ENCODE results near the gene DUSP8.
"Not testable (repeated sequence)": the region's sequence is repeated elsewhere in the genome, so short reads cannot be mapped to it uniquely, and the experiment has no call there.

DUSP8 gene

GRCh38 chr11:1589996-1590395 is 17.9 kb upstream of the DUSP8 start:
- TF ChIP-seq EZH2phosphoT487 (IDR thresholded peaks at IDR 0.05; ENCODE audit: borderline replicate concordance) (no peak), CTCF (conservative IDR thresholded peaks at IDR 0.05; ENCODE audit: low read length) (no peak)
- Histone ChIP-seq H3K4me1 (ENCODE audit: insufficient read depth, low read length, poor library complexity, severe bottlenecking) (no peaks in the 10 kb centered on the region), H3K27me3 (ENCODE audit: insufficient read depth, low read length, poor library complexity, severe bottlenecking) (no peaks in the 10 kb centered on the region), H3K36me3 (ENCODE audit: insufficient read depth, low read length) (no peaks in the 10 kb centered on the region), H4K20me1 (ENCODE audit: insufficient read depth, low read length, poor library complexity, severe bottlenecking) (no peaks in the 10 kb centered on the region), H3K9ac (ENCODE audit: low read depth, low read length, poor library complexity, severe bottlenecking) (no peak overlapping the region), H2AFZ (ENCODE audit: low read length) (no peak overlapping the region), H3K9me2 (replicated peaks; ENCODE audit: low read depth, low read length) (no peaks in the 10 kb centered on the region), H3K4me2 (ENCODE audit: low read depth, low read length, poor library complexity, severe bottlenecking) (no peak overlapping the region), H3K9me3 (ENCODE audit: insufficient read depth, low read depth, low read length) (no peaks in the 10 kb centered on the region), H3K4me3 (ENCODE audit: low read length, poor library complexity, severe bottlenecking) (no peak overlapping the region), H3F3A (ENCODE audit: low read depth) (no peaks in the 10 kb centered on the region), H3K79me2 (ENCODE audit: insufficient read depth, low read length) (no peaks in the 10 kb centered on the region)

GRCh38 chr11:1589191-1589963 is 17.3 kb upstream of the DUSP8 start:
- H2AFZ ChIP-seq (ENCODE audit: low read length) = 0 out of 2 replicates have a peak overlapping the region, but pooled peaks have one; percentile 2
- not testable (repeated sequence) for H3K9ac ChIP-seq (ENCODE audit: low read depth, low read length, poor library complexity, severe bottlenecking); H3K9me2 ChIP-seq (replicated peaks; ENCODE audit: low read depth, low read length); H3K4me3 ChIP-seq (ENCODE audit: low read length, poor library complexity, severe bottlenecking); H3K4me1 ChIP-seq (ENCODE audit: insufficient read depth, low read length, poor library complexity, severe bottlenecking); H3K79me2 ChIP-seq (ENCODE audit: insufficient read depth, low read length); H3F3A ChIP-seq (ENCODE audit: low read depth); H3K27me3 ChIP-seq (ENCODE audit: insufficient read depth, low read length, poor library complexity, severe bottlenecking); H3K36me3 ChIP-seq (ENCODE audit: insufficient read depth, low read length); H4K20me1 ChIP-seq (ENCODE audit: insufficient read depth, low read length, poor library complexity, severe bottlenecking); H3K9me3 ChIP-seq (ENCODE audit: insufficient read depth, low read depth, low read length); H3K4me2 ChIP-seq (ENCODE audit: low read depth, low read length, poor library complexity, severe bottlenecking)

- Histone ChIP-seq H3F3A (ENCODE audit: low read depth) (no peaks in the 10 kb centered on the region), H3K4me2 (ENCODE audit: low read depth, low read length, poor library complexity, severe bottlenecking) (no peak overlapping the region)
Observed at GRCh38 chr11:1586699-1587098, 14.6 kb upstream of the DUSP8 start.

DNA sequence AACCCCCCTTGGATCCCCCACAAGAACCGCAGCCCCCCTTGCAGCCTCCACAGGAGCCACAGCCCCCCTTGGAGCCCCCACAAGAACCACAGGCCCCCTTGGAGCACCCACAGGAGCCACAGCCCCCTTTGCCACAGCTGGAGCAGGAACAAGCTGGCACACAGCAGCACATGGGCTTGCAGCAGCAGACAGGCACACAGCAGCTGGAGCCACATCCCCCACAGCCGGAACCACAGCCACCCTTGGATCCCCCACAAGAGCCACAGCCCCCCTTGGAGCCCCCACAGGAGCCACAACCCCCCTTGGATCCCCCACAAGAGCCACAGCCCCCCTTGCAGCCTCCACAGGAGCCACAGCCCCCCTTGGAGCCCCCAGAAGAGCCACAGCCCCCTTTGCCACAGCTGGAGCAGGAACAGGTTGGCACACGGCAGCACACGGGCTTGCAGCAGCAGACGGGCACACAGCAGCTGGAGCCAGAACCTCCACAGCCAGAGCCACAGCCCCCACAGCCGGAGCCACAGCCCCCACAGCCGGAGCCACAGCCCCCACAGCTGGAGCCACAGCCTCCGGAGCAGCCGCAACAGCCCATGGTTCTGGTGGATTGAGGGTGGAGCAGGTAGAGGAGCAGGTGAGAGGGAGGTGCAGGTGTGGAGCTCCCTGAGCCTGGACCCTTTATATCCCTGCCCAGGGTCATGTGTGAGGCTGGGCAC is 12.7 kb upstream of the DUSP8 start, which contains the start of gene KRTAP5-1:
KRTAP5-1 (minus strand) TSS at position 623 of the 710 bp plus-strand sequence; CDS start at position 589, 34 bp downstream.
- H3K79me2 ChIP-seq (ENCODE audit: insufficient read depth, low read length); H3K9me2 ChIP-seq (replicated peaks; ENCODE audit: low read depth, low read length); H3K4me2 ChIP-seq (ENCODE audit: low read depth, low read length, poor library complexity, severe bottlenecking); H3F3A ChIP-seq (ENCODE audit: low read depth); H3K4me1 ChIP-seq (ENCODE audit: insufficient read depth, low read length, poor library complexity, severe bottlenecking); H3K27me3 ChIP-seq (ENCODE audit: insufficient read depth, low read length, poor library complexity, severe bottlenecking); H3K4me3 ChIP-seq (ENCODE audit: low read length, poor library complexity, severe bottlenecking); H3K9me3 ChIP-seq (ENCODE audit: insufficient read depth, low read depth, low read length); H4K20me1 ChIP-seq (ENCODE audit: insufficient read depth, low read length, poor library complexity, severe bottlenecking); H2AFZ ChIP-seq (ENCODE audit: low read length); H3K36me3 ChIP-seq (ENCODE audit: insufficient read depth, low read length); H3K9ac ChIP-seq (ENCODE audit: low read depth, low read length, poor library complexity, severe bottlenecking): not testable (repeated sequence)

More at GRCh38 chr11:1586699-1587098, 14.6 kb upstream of the DUSP8 start:
- Histone ChIP-seq H3K36me3 (ENCODE audit: insufficient read depth, low read length) (no peaks in the 10 kb centered on the region), H2AFZ (ENCODE audit: low read length) (no peak overlapping the region), H3K4me1 (ENCODE audit: insufficient read depth, low read length, poor library complexity, severe bottlenecking) (no peaks in the 10 kb centered on the region), H3K79me2 (ENCODE audit: insufficient read depth, low read length) (no peaks in the 10 kb centered on the region), H3K27me3 (ENCODE audit: insufficient read depth, low read length, poor library complexity, severe bottlenecking) (no peaks in the 10 kb centered on the region), H3K9me2 (replicated peaks; ENCODE audit: low read depth, low read length) (no peaks in the 10 kb centered on the region), H3K4me3 (ENCODE audit: low read length, poor library complexity, severe bottlenecking) (no peak overlapping the region), H3K9ac (ENCODE audit: low read depth, low read length, poor library complexity, severe bottlenecking) (no peak overlapping the region), H4K20me1 (ENCODE audit: insufficient read depth, low read length, poor library complexity, severe bottlenecking) (no peaks in the 10 kb centered on the region), H3K9me3 (ENCODE audit: insufficient read depth, low read depth, low read length) (peaks cover under 1% of the 10 kb centered on the region; the same call in 1 of the 2 replicates)
- no peak for TF ChIP-seq EZH2phosphoT487 (IDR thresholded peaks at IDR 0.05; ENCODE audit: borderline replicate concordance)
- TF ChIP-seq CTCF (conservative IDR thresholded peaks at IDR 0.05; ENCODE audit: low read length) = no peak

- not testable (repeated sequence) for H3K36me3 ChIP-seq (ENCODE audit: insufficient read depth, low read length); H3K79me2 ChIP-seq (ENCODE audit: insufficient read depth, low read length); H3K27me3 ChIP-seq (ENCODE audit: insufficient read depth, low read length, poor library complexity, severe bottlenecking); H2AFZ ChIP-seq (ENCODE audit: low read length); H3K9me3 ChIP-seq (ENCODE audit: insufficient read depth, low read depth, low read length); H3K9ac ChIP-seq (ENCODE audit: low read depth, low read length, poor library complexity, severe bottlenecking); H3K4me2 ChIP-seq (ENCODE audit: low read depth, low read length, poor library complexity, severe bottlenecking); H3K4me1 ChIP-seq (ENCODE audit: insufficient read depth, low read length, poor library complexity, severe bottlenecking); H3K4me3 ChIP-seq (ENCODE audit: low read length, poor library complexity, severe bottlenecking); H3F3A ChIP-seq (ENCODE audit: low read depth); H4K20me1 ChIP-seq (ENCODE audit: insufficient read depth, low read length, poor library complexity, severe bottlenecking); H3K9me2 ChIP-seq (replicated peaks; ENCODE audit: low read depth, low read length)
Observed at GRCh38 chr11:1582909-1583308, 10.8 kb upstream of the DUSP8 start.
